HEK293 (cell line): ENCODE data around the gene DXO.
A peak's percentile ranks its signal among the peaks of the same experiment; 100 is the strongest.

Experiments
- CTCF ChIA-PET: fragments of 350-600 bp; formaldehyde crosslinking; extraction: SDS; loops from one replicate; lab custom pipeline; 2021; ENCODE audit warnings: antibody characterized with exemption; lab: Yijun Ruan, JAX
- POLR2A ChIA-PET: fragments of 300-600 bp; formaldehyde crosslinking; extraction: SDS; loops from one replicate; lab custom pipeline; 2020; ENCODE audit warnings: antibody characterized with exemption, inconsistent platforms; lab: Yijun Ruan, JAX
- H3K27ac ChIP-seq: fragments of 200-500 bp; sonication (Bioruptor generic); 2 replicates; pipeline ENCODE4 v1.5.1; 2014; ENCODE audit warnings: low read depth, low read length, control low read depth, inconsistent platforms; ENCODE audit errors: extremely low read depth
- H3K36me3 ChIP-seq, 2 experiments: fragments of 200-500 bp in 1 of 2; sonication (Bioruptor generic) in 1 of 2; 1 replicate in 1 of 2; 2 replicates in 1 of 2; pipeline ENCODE4 v1.5.1; 2014 to 2017; ENCODE audit warnings: inconsistent platforms in 2 of 2, low read length in 2 of 2; ENCODE audit not compliant: control insufficient read depth in 2 of 2, insufficient read depth in 1 of 2
- H3K4me1 ChIP-seq: fragments of 200-500 bp; sonication (Bioruptor generic); 2 replicates; pipeline ENCODE4 v1.5.1; 2014; ENCODE audit warnings: mild to moderate bottlenecking, low read length, inconsistent platforms; ENCODE audit not compliant: control insufficient read depth, insufficient read depth
- H3K4me3 ChIP-seq: 2 replicates; pipeline ENCODE4 v1.5.1; 2011; ENCODE audit warnings: low read depth, mild to moderate bottlenecking, control low read depth, low read length, moderate library complexity
- H3K9me3 ChIP-seq: fragments of 200-500 bp; sonication (Bioruptor generic); 2 replicates; pipeline ENCODE4 v1.5.1; 2014; ENCODE audit warnings: low read depth, low read length, inconsistent platforms; ENCODE audit not compliant: control insufficient read depth, insufficient read depth
- CTCF ChIP-seq: fragments of 450-650 bp; formaldehyde crosslinking; IDR thresholded peaks from 2 replicates; pipeline ENCODE4 v1.5.1; 2016; ENCODE audit warnings: missing biosample characterization, missing genetic modification characterization
- OSR2 ChIP-seq: fragments of 450-650 bp; formaldehyde crosslinking; IDR thresholded peaks from 2 replicates; pipeline ENCODE4 v1.5.1; 2016; ENCODE audit warnings: missing biosample characterization, missing genetic modification characterization
- PRDM10 ChIP-seq: fragments of 450-650 bp; formaldehyde crosslinking; IDR thresholded peaks from 2 replicates; pipeline ENCODE4 v1.5.1; 2016; ENCODE audit warnings: missing biosample characterization, missing genetic modification characterization
- SP2 ChIP-seq: fragments of 450-650 bp; formaldehyde crosslinking; IDR thresholded peaks from 2 replicates; pipeline ENCODE4 v1.5.1; 2016; ENCODE audit warnings: missing biosample characterization, missing genetic modification characterization
- TRIM28 ChIP-seq: IDR thresholded peaks from 2 replicates; pipeline ENCODE4 v1.6.1; 2011; ENCODE audit warnings: low read length, control low read depth, borderline replicate concordance
- ZBTB21 ChIP-seq: fragments of 450-650 bp; formaldehyde crosslinking; IDR thresholded peaks from 2 replicates; pipeline ENCODE4 v1.5.1; 2017; ENCODE audit warnings: missing biosample characterization, missing genetic modification characterization
- ZFP41 ChIP-seq: fragments of 450-650 bp; formaldehyde crosslinking; IDR thresholded peaks from 2 replicates; pipeline ENCODE4 v1.5.1; 2016; ENCODE audit warnings: missing biosample characterization, missing genetic modification characterization, borderline replicate concordance
- ZNF302 ChIP-seq: fragments of 450-650 bp; formaldehyde crosslinking; IDR thresholded peaks from 2 replicates; pipeline ENCODE4 v1.5.1; 2016; ENCODE audit warnings: missing biosample characterization, missing genetic modification characterization, low read depth
- ZNF311 ChIP-seq: fragments of 450-650 bp; formaldehyde crosslinking; IDR thresholded peaks from 2 replicates; pipeline ENCODE4 v1.5.1; 2017; ENCODE audit warnings: missing biosample characterization, missing genetic modification characterization, borderline replicate concordance
- ZNF416 ChIP-seq: fragments of 450-650 bp; formaldehyde crosslinking; IDR thresholded peaks from 2 replicates; pipeline ENCODE4 v1.5.1; 2016; ENCODE audit warnings: missing biosample characterization, missing genetic modification characterization
- ZNF473 ChIP-seq: fragments of 450-650 bp; formaldehyde crosslinking; IDR thresholded peaks from 2 replicates; pipeline ENCODE4 v1.5.1; 2017; ENCODE audit warnings: missing biosample characterization, missing genetic modification characterization
- ZNF521 ChIP-seq: fragments of 450-650 bp; formaldehyde crosslinking; IDR thresholded peaks from 2 replicates; pipeline ENCODE4 v1.5.1; 2017; ENCODE audit warnings: missing biosample characterization, mild to moderate bottlenecking, missing genetic modification characterization
- ZNF544 ChIP-seq: fragments of 450-650 bp; formaldehyde crosslinking; IDR thresholded peaks from 2 replicates; pipeline ENCODE4 v1.5.0; 2017; ENCODE audit warnings: missing biosample characterization, missing genetic modification characterization
- ZNF560 ChIP-seq: fragments of 450-650 bp; formaldehyde crosslinking; IDR thresholded peaks from 2 replicates; pipeline ENCODE4 v1.5.1; 2017; ENCODE audit warnings: missing biosample characterization, missing genetic modification characterization, borderline replicate concordance
- ZNF600 ChIP-seq: fragments of 450-650 bp; formaldehyde crosslinking; IDR thresholded peaks from 2 replicates; pipeline ENCODE4 v1.5.1; 2016; ENCODE audit warnings: missing biosample characterization, missing genetic modification characterization
- TF ChIP-seq, protein P1 (sequence below): fragments of 450-650 bp; formaldehyde crosslinking; IDR thresholded peaks from 2 replicates; pipeline ENCODE4 v1.5.1; 2017; ENCODE audit warnings: missing biosample characterization, missing genetic modification characterization
- TF ChIP-seq, protein P2 (sequence below): fragments of 450-650 bp; formaldehyde crosslinking; IDR thresholded peaks from 2 replicates; pipeline ENCODE4 v1.5.1; 2016; ENCODE audit warnings: missing biosample characterization, missing genetic modification characterization

DXO gene

GRCh38 chr6:31945507-31946369 is 26.2 kb downstream of the DXO start, which contains the start of gene CFB:
CFB (plus strand) TSS chr6:31946095; CDS start chr6:31946222, 127 bp downstream.
- TF ChIP-seq PRDM10 (no peak), ZNF600 (peak; percentile 63), SP2 (tag by site-specific recombination) (peak; percentile 30)
- ChIA-PET CTCF (interaction anchor here (1.1 kb wide), 1 partner anchor 16 kb away, joined by 4 read pairs; no protein-coding TSS in a partner anchor), POLR2A (interaction anchor here (0.6 to 1.7 kb wide), 5 partner anchors 39 to 418 kb away, joined by 3 to 9 read pairs (median 4); partner anchors contain the start of gene HSPA1B)
- no peak within 1 kb of the TSS for H3K27ac ChIP-seq
- H3K36me3 ChIP-seq: peaks cover 0 to 3% of the 10 kb centered on the region in 2 experiments; a peak in 1 of 3 replicates
- no peaks in the 10 kb centered on the region for H3K9me3 ChIP-seq
- H3K4me3 ChIP-seq: no peak within 1 kb of the TSS
- peaks cover 1% of the 10 kb centered on the region; the same call in 1 of the 2 replicates for H3K4me1 ChIP-seq

- Histone ChIP-seq H3K4me3 (no peak overlapping the region), H3K4me1 (peaks cover 5% of the 10 kb centered on the region; the same call in 1 of the 2 replicates), H3K27ac (no peak overlapping the region), H3K36me3 (no peaks in the 10 kb centered on the region), H3K9me3 (no peaks in the 10 kb centered on the region)
- POLR2A ChIA-PET: interaction anchor here (0.6 to 1.7 kb wide), 3 partner anchors 38 to 118 kb away, joined by 3 to 6 read pairs (median 4); partner anchors contain the start of gene HSPA1B
- TF ChIP-seq, protein P1, sequence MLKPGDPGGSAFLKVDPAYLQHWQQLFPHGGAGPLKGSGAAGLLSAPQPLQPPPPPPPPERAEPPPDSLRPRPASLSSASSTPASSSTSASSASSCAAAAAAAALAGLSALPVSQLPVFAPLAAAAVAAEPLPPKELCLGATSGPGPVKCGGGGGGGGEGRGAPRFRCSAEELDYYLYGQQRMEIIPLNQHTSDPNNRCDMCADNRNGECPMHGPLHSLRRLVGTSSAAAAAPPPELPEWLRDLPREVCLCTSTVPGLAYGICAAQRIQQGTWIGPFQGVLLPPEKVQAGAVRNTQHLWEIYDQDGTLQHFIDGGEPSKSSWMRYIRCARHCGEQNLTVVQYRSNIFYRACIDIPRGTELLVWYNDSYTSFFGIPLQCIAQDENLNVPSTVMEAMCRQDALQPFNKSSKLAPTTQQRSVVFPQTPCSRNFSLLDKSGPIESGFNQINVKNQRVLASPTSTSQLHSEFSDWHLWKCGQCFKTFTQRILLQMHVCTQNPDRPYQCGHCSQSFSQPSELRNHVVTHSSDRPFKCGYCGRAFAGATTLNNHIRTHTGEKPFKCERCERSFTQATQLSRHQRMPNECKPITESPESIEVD (tag by site-specific recombination): no peak
- TF ChIP-seq TRIM28: no peak
- no peak for TF ChIP-seq ZFP41 (tag by site-specific recombination)
- TF ChIP-seq ZNF544: no peak
- TF ChIP-seq ZBTB21 (tag by site-specific recombination): no peak
- no peak for TF ChIP-seq ZNF311 (tag by site-specific recombination)
- TF ChIP-seq ZNF416 (tag by site-specific recombination): no peak
- TF ChIP-seq OSR2 (tag by site-specific recombination): no peak
- TF ChIP-seq ZNF302: no peak
- no peak for TF ChIP-seq ZNF521 (tag by site-specific recombination)
- TF ChIP-seq, protein P2, sequence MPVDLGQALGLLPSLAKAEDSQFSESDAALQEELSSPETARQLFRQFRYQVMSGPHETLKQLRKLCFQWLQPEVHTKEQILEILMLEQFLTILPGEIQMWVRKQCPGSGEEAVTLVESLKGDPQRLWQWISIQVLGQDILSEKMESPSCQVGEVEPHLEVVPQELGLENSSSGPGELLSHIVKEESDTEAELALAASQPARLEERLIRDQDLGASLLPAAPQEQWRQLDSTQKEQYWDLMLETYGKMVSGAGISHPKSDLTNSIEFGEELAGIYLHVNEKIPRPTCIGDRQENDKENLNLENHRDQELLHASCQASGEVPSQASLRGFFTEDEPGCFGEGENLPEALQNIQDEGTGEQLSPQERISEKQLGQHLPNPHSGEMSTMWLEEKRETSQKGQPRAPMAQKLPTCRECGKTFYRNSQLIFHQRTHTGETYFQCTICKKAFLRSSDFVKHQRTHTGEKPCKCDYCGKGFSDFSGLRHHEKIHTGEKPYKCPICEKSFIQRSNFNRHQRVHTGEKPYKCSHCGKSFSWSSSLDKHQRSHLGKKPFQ (tag by site-specific recombination): no peak
- no peak for TF ChIP-seq ZNF560 (tag by site-specific recombination)
- no peak for TF ChIP-seq ZNF473
- TF ChIP-seq CTCF (tag by site-specific recombination): no peak
- CTCF ChIA-PET: interaction anchor here (1.1 kb wide), 1 partner anchor 15 kb away, joined by 4 read pairs; no protein-coding TSS in a partner anchor
Observed at GRCh38 chr6:31945154-31945506, 26.8 kb downstream of the DXO start.
